Activated CD4-positive, alpha-beta T cell treated with anti-CD3 and anti-CD28 coated beads, Interleukin-2, amount 10 ng/mL, durations not matched to agents 24 days and 14 days (primary cell): ENCODE data around the gene HS3ST3A1. TPM values are rescaled to one million over a fixed set of nuclear protein-coding genes. Genes with fewer than 3 reads are reported as not detected.

Source experiments
- DNase-seq: peaks from one replicate; pipeline ENCODE4 v3.0.0; 2022
- H3K27ac Mint-ChIP-seq: one replicate; pipeline ENCODE4 v1.8.0; 2022; ENCODE audit warnings: mild to moderate bottlenecking, mixed read lengths
- H3K27me3 Mint-ChIP-seq: one replicate; pipeline ENCODE4 v1.8.0; 2022; ENCODE audit warnings: mixed read lengths
- H3K36me3 Mint-ChIP-seq: one replicate; pipeline ENCODE4 v1.8.0; 2022; ENCODE audit warnings: low read depth, mild to moderate bottlenecking, mixed read lengths
- H3K4me1 Mint-ChIP-seq: one replicate; pipeline ENCODE4 v1.8.0; 2021; ENCODE audit warnings: mixed read lengths
- H3K4me3 Mint-ChIP-seq: one replicate; pipeline ENCODE4 v1.8.0; 2022; ENCODE audit warnings: mild to moderate bottlenecking, moderate library complexity, mixed read lengths
- H3K9me3 Mint-ChIP-seq: one replicate; pipeline ENCODE4 v1.8.0; 2021; ENCODE audit warnings: mixed read lengths
- intact Hi-C: fragments of 100-400 bp; cut with micrococcal nuclease; formaldehyde crosslinking; loops from one replicate; pipeline ENCODE4 v1.15.1; 2023
- total RNA-seq: library from RNA; stranded (reverse); gene quantifications from 2 replicates; pipeline ENCODE4 v1.2.3, GENCODE V29; 2022

HS3ST3A1 gene
- total RNA-seq, 1 donor from 2014 or later = 2.3 TPM

DNA sequence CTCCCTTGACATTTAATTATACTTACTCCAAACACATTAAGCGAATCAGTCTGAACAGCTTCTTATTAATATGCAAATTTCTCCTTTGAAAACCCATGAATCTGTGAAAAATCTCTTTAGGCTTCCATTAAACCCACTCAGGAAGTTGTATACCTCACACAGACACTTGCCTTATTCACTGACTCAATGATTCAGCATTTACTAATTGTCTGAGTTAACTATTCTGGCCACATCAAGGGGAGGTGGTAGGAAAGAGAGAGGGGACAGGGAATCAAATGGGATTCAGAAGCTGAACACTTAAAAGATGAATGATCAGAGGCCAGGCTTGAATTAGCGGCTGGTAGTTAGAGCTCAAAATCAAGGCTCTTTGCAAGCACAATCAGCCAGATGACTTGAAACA lies 70.0 kb downstream of the HS3ST3A1 start:
- DNase-seq = no peak
- Mint-ChIP-seq H3K36me3 (no peaks in the 10 kb centered on the region), H3K4me3 (no peak overlapping the region), H3K27me3 (peaks cover 1% of the 10 kb centered on the region), H3K27ac (no peak overlapping the region), H3K4me1 (no peaks in the 10 kb centered on the region), H3K9me3 (no peaks in the 10 kb centered on the region)
- intact Hi-C loops = no loop called here

DNA sequence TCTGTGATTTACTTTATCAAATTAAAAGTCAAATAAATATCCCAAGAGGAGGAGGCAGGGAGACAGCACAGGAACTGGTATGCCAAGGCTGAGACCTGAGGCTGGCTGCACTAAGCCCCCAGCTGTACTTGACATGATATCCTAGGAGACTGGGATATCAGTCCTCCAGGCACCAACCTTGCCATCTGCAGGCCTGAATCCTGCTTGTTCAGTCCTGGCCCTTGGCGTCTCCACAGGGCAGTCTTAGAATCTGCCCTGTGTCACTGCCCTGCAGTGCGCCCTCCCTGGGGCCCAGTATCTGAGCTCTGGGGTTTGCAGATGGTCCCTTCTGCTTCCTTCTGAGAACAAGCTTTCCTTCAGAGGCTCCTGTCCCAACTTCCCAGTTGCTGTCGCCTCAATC lies 75.9 kb downstream of the HS3ST3A1 start:
- H3K36me3 Mint-ChIP-seq = no peaks in the 10 kb centered on the region
- H3K4me3 Mint-ChIP-seq = no peak overlapping the region
- no peaks in the 10 kb centered on the region for H3K4me1 Mint-ChIP-seq
- H3K27ac Mint-ChIP-seq = no peak overlapping the region
- no peaks in the 10 kb centered on the region for H3K9me3 Mint-ChIP-seq
- intact Hi-C loops = no loop called here
- peaks cover 3% of the 10 kb centered on the region for H3K27me3 Mint-ChIP-seq
- no peak for DNase-seq

GRCh38 chr17:13523164-13523563 lies 78.6 kb downstream of the HS3ST3A1 start:
- H3K27ac Mint-ChIP-seq = no peak overlapping the region
- H3K4me1 Mint-ChIP-seq = no peaks in the 10 kb centered on the region

GRCh38 chr17:13522749-13523148 lies 79.0 kb downstream of the HS3ST3A1 start:
- Mint-ChIP-seq H3K36me3 (no peaks in the 10 kb centered on the region), H3K4me3 (no peak overlapping the region), H3K27ac (no peak overlapping the region), H3K9me3 (no peaks in the 10 kb centered on the region), H3K27me3 (peaks cover 3% of the 10 kb centered on the region), H3K4me1 (no peaks in the 10 kb centered on the region)
- intact Hi-C loops = no loop called here
- no peak for DNase-seq

More at GRCh38 chr17:13523164-13523563, 78.6 kb downstream of the HS3ST3A1 start:
- Mint-ChIP-seq H3K4me3 (no peak overlapping the region), H3K27me3 (peaks cover 3% of the 10 kb centered on the region), H3K9me3 (no peaks in the 10 kb centered on the region), H3K36me3 (no peaks in the 10 kb centered on the region)
- intact Hi-C loops = no loop called here
- DNase-seq = no peak

GRCh38 chr17:13521784-13522183 lies 79.9 kb downstream of the HS3ST3A1 start:
- Mint-ChIP-seq H3K4me3 (no peak overlapping the region), H3K27me3 (peaks cover 2% of the 10 kb centered on the region), H3K4me1 (no peaks in the 10 kb centered on the region), H3K27ac (no peak overlapping the region), H3K36me3 (no peaks in the 10 kb centered on the region), H3K9me3 (no peaks in the 10 kb centered on the region)
- intact Hi-C loops = no loop called here
- no peak for DNase-seq

DNA sequence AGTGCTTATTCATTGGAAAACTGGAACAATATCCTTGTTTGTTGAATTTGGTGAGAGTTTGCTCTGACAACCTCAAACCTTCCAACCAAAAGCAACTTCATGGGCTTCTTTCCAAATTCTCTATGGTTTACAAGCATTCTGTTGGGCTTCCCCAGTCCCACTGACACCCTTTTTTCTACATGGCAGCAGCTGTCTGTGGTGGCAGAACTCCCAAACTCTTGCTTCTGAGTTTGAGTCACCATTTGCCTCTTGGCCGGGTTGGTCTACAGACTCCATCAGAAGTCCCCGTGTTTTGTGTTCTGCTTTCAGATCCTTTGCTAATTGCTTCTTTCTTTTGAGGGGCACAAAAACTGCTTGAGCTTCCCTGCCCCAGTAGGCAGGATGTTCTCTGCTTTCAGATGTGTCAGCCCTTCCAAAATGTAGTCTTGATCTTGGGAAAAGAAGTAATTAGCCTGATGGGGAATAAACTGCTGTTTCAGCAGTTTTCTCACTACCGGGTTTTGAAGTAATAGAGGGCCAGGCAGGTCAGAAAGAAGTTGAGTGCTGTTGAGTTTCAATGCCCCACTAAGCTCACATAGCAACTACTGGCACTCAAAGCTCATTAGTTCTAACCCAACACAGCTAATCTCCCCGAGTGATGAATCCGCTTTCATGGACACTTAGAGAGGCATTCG lies 80.7 kb downstream of the HS3ST3A1 start:
- H3K4me3 Mint-ChIP-seq = no peak overlapping the region
- peaks cover 2% of the 10 kb centered on the region for H3K27me3 Mint-ChIP-seq
- no peak overlapping the region for H3K27ac Mint-ChIP-seq
- intact Hi-C loops = no loop called here
- no peak for DNase-seq
- H3K9me3 Mint-ChIP-seq = no peaks in the 10 kb centered on the region
- H3K4me1 Mint-ChIP-seq = no peaks in the 10 kb centered on the region
- no peaks in the 10 kb centered on the region for H3K36me3 Mint-ChIP-seq

DNA sequence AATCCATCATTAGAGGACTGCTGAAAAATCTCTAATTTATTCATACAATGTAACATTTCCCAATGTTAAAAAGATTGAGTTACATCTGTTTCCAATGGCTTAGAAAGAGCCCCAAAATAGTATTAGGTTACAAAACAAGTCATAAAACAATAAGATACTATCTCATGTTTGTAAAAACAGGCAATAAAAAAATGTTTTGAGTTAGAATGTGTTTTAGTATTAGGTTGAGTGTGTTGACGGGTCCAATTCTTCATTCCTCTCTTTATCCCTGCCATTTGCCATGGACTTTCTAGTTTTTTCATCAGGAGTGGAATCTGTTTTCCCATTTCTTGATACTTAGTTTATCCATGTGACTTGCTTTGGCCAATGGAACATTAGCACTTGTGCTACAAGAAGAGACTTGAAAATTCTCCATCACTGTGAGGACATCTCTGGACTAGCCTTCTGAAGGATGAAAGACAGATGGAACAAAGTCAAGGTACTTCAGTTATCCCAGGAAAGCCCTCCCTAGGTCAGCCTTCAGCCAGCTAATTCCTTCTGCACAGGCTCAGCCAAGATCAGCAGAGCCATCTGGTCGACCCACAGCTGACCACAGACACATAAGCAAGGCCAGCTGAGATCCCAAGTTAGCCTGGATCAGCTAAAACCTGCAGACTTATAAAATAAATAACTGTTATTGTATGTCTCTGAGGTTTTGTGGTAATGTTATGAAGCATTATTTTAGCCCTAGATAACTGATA lies 83.3 kb downstream of the HS3ST3A1 start:
- H3K9me3 Mint-ChIP-seq = no peaks in the 10 kb centered on the region
- H3K36me3 Mint-ChIP-seq = no peaks in the 10 kb centered on the region
- H3K27me3 Mint-ChIP-seq = no peaks in the 10 kb centered on the region
- no peak overlapping the region for H3K27ac Mint-ChIP-seq
- no peaks in the 10 kb centered on the region for H3K4me1 Mint-ChIP-seq
- intact Hi-C loops = no loop called here
- H3K4me3 Mint-ChIP-seq = no peak overlapping the region
- no peak for DNase-seq

- Mint-ChIP-seq H3K9me3 (no peaks in the 10 kb centered on the region), H3K36me3 (no peaks in the 10 kb centered on the region), H3K4me1 (peaks cover 14% of the 10 kb centered on the region), H3K27me3 (peaks cover 8% of the 10 kb centered on the region), H3K4me3 (no peak overlapping the region), H3K27ac (no peak overlapping the region)
- no peak for DNase-seq
- intact Hi-C loops = no loop called here
These were observed 88.7 kb downstream of the HS3ST3A1 start for GRCh38 chr17:13513039-13513405.

GRCh38 chr17:13510062-13510461 lies 91.7 kb downstream of the HS3ST3A1 start:
- H3K9me3 Mint-ChIP-seq = no peaks in the 10 kb centered on the region
- no peaks in the 10 kb centered on the region for H3K36me3 Mint-ChIP-seq
- DNase-seq = no peak
- no peak overlapping the region for H3K27ac Mint-ChIP-seq
- H3K27me3 Mint-ChIP-seq = peaks cover 8% of the 10 kb centered on the region
- peak overlapping the region; percentile 6 for H3K4me3 Mint-ChIP-seq
- intact Hi-C loops = no loop called here
- H3K4me1 Mint-ChIP-seq = peaks cover 14% of the 10 kb centered on the region

- no peak overlapping the region for H3K27ac Mint-ChIP-seq
- no peak for DNase-seq
- H3K36me3 Mint-ChIP-seq = no peaks in the 10 kb centered on the region
- H3K9me3 Mint-ChIP-seq = no peaks in the 10 kb centered on the region
- intact Hi-C loops = no loop called here
- peaks cover 14% of the 10 kb centered on the region for H3K4me1 Mint-ChIP-seq
- H3K27me3 Mint-ChIP-seq = peaks cover 8% of the 10 kb centered on the region
- H3K4me3 Mint-ChIP-seq = no peak overlapping the region
These were observed 92.2 kb downstream of the HS3ST3A1 start for GRCh38 chr17:13509527-13509926.

DNA sequence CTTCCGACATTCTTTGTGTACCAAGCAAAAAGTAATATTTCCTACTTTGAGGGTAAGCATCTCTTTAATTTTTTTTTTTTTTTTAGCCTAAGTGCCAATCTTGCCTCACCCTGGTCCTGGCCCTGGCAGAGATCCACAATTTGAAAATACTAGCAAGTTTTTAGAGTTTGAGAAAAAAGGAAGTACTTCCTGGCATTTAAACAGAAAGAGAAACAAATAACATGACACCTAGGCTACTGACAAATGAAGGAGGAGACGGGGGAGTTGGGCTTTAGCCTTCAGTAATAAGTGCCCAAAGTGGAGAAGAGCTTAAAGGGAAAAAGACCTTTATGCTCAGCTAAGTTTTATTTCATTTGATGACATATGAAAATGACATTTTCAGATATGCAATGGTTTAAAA lies 92.8 kb downstream of the HS3ST3A1 start:
- H3K36me3 Mint-ChIP-seq = no peaks in the 10 kb centered on the region
- no peaks in the 10 kb centered on the region for H3K9me3 Mint-ChIP-seq
- intact Hi-C loops = no loop called here
- peaks cover 14% of the 10 kb centered on the region for H3K4me1 Mint-ChIP-seq
- peak overlapping the region; percentile 40 for H3K4me3 Mint-ChIP-seq
- no peak overlapping the region for H3K27ac Mint-ChIP-seq
- peak; percentile 58 for DNase-seq
- peaks cover 8% of the 10 kb centered on the region for H3K27me3 Mint-ChIP-seq

- H3K27ac Mint-ChIP-seq = no peak overlapping the region
- no peak overlapping the region for H3K4me3 Mint-ChIP-seq
- no peaks in the 10 kb centered on the region for H3K36me3 Mint-ChIP-seq
- no peaks in the 10 kb centered on the region for H3K9me3 Mint-ChIP-seq
- intact Hi-C loops = no loop called here
- no peaks in the 10 kb centered on the region for H3K4me1 Mint-ChIP-seq
- DNase-seq = no peak
- no peaks in the 10 kb centered on the region for H3K27me3 Mint-ChIP-seq
These were observed 98.2 kb downstream of the HS3ST3A1 start for GRCh38 chr17:13503526-13503925.

DNA sequence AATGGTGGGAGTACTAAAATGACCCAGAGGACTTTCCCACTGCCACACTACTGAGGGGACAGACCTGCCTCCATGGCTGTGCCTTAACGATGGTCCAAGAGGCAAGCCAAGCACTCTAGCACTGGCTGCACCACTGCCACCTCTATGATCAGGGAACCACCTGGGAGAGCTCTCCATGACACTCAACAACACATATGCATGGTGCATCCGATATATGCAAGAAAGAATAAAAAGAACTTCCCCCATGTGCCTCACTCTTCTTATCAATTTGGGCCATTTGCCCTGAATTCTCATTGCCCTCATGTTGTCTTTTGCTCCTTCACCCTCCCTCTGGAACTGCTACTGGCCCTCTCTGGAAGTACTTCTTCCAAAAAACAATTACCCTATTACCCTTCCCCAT lies 99.5 kb downstream of the HS3ST3A1 start:
- no peaks in the 10 kb centered on the region for H3K36me3 Mint-ChIP-seq
- H3K27me3 Mint-ChIP-seq = peaks cover 2% of the 10 kb centered on the region
- H3K4me1 Mint-ChIP-seq = no peaks in the 10 kb centered on the region
- no peak overlapping the region for H3K27ac Mint-ChIP-seq
- no peak for DNase-seq
- no peaks in the 10 kb centered on the region for H3K9me3 Mint-ChIP-seq
- no peak overlapping the region for H3K4me3 Mint-ChIP-seq
- intact Hi-C loops = no loop called here

DNA sequence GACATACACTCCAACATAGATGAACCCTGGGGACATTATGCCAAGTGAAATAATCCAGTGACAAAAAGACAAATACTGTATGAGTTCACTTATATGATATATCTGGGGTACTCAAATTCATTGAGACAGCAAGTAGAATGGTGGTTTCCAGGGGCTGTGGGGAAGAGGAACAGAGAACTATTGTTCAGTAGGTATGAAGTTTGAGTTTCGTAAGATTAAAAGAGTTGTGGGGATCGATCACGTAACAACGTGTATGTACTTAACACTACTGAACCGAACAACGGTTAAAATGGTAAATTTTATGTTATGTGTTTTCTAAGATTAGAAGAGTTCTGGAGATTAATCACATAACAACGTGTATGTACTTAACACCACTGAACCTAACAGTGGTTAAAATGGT lies 100.8 kb downstream of the HS3ST3A1 start:
- H3K9me3 Mint-ChIP-seq = no peaks in the 10 kb centered on the region
- intact Hi-C loops = no loop called here
- no peaks in the 10 kb centered on the region for H3K4me1 Mint-ChIP-seq
- H3K27ac Mint-ChIP-seq = no peak overlapping the region
- DNase-seq = no peak
- peaks cover 2% of the 10 kb centered on the region for H3K27me3 Mint-ChIP-seq
- H3K36me3 Mint-ChIP-seq = no peaks in the 10 kb centered on the region
- H3K4me3 Mint-ChIP-seq = no peak overlapping the region

DNA sequence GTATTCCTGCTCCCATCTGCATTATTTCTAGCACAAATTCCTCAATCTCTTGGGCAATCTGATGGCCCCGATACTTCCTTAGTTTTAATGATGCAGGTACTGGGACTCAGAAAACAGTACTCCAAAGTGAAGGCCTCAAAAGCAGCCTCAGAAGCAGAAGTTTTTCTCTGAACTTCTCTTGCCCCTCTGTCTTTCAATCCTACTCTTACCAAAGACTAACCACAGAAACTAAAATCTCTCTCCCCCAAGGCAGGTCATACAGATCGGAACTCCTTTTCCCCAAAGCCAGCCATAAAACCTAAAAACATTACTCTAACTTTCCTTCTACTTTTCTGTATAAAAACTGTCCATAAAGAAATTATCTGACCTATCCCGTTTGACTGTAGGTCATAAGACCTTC lies 103.5 kb downstream of the HS3ST3A1 start:
- Mint-ChIP-seq H3K9me3 (no peaks in the 10 kb centered on the region), H3K27me3 (peaks cover 2% of the 10 kb centered on the region), H3K4me3 (no peak overlapping the region), H3K4me1 (no peaks in the 10 kb centered on the region), H3K36me3 (no peaks in the 10 kb centered on the region), H3K27ac (no peak overlapping the region)
- no peak for DNase-seq
- intact Hi-C loops = no loop called here
